Umbilical cord (tissue), 2 donors: ENCODE data around the gene PRPF39. TPM values are rescaled to one million over a fixed set of nuclear protein-coding genes. Genes with fewer than 3 reads are reported as not detected.
A peak's percentile ranks its signal among the peaks of the same experiment; 100 is the strongest.
"Not testable (repeated sequence)": the region's sequence is repeated elsewhere in the genome, so short reads cannot be mapped to it uniquely, and the experiment has no call there.

Experiments
- DNase-seq: peaks from one replicate; pipeline ENCODE4 v3.0.0-alpha.2; 2015; ENCODE audit warnings: low spot score
- total RNA-seq: library from RNA; depleted of rRNA; stranded (reverse); fragments of >200 nt; gene quantifications from one replicate; pipeline ENCODE4 v1.2.3, GENCODE V29; 2014; ENCODE audit warnings: low replicate concordance; ENCODE audit not compliant: insufficient read depth

Gene PRPF39
- 35.6 TPM for total RNA-seq

GRCh38 chr14:45083976-45084722, at the start of gene PRPF39:
TSS of gene PRPF39 (plus strand) at chr14:45084116. CDS start at chr14:45095240, 11,124 bp downstream.
- DNase-seq, result peak; percentile 97

- DNase-seq, result no peak
These were observed 49.2 kb upstream of the PRPF39 start for GRCh38 chr14:45034730-45035129.

DNA sequence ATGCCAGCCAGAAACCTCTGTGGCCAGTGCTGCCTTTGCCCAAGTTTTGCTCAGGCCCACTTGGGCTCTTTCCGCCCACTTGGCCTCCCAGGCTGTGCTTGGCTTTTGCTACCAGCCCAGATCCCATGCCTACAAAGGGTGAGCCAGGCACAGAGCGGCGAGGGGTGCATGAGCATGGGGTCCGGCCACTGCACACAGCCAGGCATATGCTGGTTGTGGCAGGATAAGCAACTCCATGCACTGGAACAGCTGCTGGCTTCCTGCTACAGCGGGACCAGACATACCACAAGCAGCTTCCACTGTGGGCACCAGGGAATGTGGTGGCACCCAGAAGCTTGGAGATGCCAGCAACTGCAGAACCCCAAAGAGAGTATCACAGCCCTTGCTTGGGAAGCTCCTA, 45.7 kb upstream of the PRPF39 start:
- no peak for DNase-seq

DNA sequence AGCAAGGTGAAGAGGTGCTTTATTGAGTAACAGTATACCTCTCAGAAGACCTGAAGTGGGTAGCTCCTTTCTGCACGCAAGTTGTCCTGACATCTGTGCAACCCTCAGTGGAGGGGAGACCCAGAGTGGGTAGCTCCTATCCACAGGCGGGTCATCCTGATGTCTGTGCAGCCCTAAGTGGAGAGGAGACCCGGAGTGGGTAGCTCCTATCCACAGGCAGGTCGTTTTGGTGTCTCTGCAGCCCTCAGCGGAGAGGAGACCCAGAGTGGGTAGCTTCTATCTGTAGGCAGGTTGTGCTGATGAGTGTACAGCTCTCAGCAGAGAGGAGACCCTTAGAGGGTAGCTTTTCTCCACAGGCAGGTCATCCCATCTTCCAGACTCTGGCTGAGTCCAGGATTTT, 45.1 kb upstream of the PRPF39 start:
- no peak for DNase-seq

GRCh38 chr14:45039390-45039789, 44.5 kb upstream of the PRPF39 start:
- DNase-seq, result no peak

DNA sequence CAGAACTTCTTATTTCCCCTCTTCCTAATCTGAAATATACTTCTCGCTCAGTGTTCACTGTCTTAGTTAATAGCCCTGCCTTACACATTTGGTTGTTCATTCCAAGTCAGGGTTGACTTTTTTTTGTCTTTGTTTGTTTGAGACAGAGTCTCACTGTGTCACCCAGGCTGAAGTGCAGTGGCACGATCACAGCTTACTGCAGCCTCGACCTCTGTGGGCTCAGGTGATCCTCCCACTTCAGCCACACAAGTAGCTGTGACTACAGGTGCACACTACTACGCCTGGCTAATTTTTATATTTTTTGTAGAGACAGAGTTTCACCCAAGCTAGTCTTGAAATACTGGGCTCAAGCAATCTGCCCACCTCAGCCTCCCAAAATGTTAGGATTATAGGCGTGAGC, 42.3 kb upstream of the PRPF39 start:
- DNase-seq, result no peak

GRCh38 chr14:45044638-45045037, 39.3 kb upstream of the PRPF39 start:
- DNase-seq, result no peak

GRCh38 chr14:45048385-45048784, 35.5 kb upstream of the PRPF39 start:
- no peak for DNase-seq

GRCh38 chr14:45051180-45051579, 32.7 kb upstream of the PRPF39 start:
- DNase-seq, result no peak

DNA sequence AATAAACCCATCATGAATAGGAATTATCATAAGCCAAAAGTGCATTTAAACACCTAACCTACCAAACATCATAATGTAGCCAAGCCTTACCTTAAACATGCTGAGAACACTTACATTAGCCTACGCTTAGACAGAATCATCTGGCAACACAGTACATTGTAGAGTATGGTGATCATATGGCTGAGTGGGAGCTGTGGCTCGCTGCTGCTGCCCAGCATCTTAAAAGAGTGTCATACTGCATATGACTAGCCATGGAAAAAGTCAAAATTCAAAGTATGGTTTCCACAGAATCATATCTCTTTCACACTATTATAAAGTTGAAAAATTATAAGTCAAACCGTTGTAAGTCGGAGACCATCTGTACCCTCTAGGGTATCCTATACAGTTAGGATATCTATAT, 32.0 kb upstream of the PRPF39 start:
- DNase-seq, result no peak

DNA sequence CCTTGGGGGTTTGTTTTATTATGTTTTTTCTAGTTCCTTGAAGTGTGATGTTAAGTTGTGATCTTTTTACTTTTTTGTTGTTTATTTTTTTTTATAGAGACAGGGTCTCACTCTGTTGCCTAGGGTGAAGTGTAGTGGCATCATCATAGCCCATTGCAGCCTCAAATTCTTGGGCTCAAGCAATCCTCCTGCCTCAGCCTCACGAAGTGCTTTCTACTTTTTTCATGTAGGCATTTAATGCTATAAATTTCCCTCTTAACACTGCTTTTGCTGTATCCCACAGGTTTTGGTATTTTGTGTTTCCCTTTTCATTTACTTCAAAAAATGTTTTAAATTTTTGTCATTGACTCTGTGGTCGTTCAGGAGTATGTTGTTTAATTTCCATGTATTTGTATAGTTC, 26.6 kb upstream of the PRPF39 start:
- no peak for DNase-seq

GRCh38 chr14:45057881-45058364, 26.0 kb upstream of the PRPF39 start:
- no peak for DNase-seq

DNA sequence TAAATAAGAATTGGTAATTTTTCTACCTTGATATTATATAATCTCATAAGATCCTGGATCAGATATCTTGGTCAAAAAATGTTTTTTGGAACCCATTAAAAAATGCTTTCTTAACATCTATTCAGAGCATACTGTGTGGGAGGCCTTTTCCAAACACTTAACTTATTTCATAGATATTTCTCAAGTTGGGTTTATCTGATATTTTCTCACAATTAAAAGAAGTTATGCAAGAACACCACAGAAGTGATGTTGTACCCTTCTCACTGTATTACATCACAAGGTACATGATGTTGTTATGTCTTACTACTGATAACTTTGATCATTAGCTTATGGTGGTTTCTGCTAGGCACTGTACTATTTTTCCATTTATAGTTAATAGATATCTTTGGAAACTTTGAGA, 23.4 kb upstream of the PRPF39 start:
- no peak for DNase-seq

GRCh38 chr14:45065540-45065939, 18.4 kb upstream of the PRPF39 start:
- peak; percentile 75 for DNase-seq

GRCh38 chr14:45065956-45066355, 18.0 kb upstream of the PRPF39 start:
- no peak for DNase-seq

DNA sequence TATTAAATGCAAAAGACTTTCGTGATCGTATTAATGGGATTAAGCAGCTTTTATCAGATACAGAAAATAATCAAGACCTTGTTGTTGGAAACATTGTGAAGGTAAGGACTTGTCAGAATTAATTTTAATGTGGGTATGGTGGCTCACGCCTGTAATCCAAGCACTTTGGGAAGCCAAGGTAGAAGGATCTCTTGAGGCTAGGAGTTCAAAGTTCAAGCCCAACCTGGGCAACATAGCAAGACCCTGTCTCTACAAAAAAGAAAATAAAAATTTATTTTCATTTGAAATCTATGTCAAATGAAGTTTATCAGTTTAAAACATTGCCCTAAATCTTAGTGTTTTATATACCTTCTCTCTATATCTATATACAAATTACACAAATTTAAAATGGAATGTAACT, 17.2 kb upstream of the PRPF39 start:
- DNase-seq, result no peak

GRCh38 chr14:45068396-45068795, 15.5 kb upstream of the PRPF39 start:
- no peak for DNase-seq

DNA sequence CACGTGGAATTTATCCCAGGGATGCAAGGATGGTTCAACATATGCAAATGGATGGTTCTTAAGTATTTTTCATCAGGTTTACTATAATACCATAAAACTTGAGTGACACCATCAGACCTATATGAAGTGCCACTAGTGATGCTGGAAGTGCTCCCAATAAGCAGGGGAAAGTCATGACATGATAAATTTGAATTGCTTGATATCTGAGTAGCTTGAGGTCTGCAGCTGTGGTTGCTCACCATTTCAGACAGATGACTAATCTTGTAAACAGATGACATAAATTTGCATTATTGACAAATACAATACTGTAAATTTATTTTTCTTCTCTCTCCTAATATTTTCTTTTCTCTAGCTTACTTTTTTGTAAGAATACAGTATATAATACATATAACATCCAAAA, 13.7 kb upstream of the PRPF39 start:
- DNase-seq, result no peak

- no peak for DNase-seq
These were observed 11.8 kb upstream of the PRPF39 start for GRCh38 chr14:45072126-45072525.

DNA sequence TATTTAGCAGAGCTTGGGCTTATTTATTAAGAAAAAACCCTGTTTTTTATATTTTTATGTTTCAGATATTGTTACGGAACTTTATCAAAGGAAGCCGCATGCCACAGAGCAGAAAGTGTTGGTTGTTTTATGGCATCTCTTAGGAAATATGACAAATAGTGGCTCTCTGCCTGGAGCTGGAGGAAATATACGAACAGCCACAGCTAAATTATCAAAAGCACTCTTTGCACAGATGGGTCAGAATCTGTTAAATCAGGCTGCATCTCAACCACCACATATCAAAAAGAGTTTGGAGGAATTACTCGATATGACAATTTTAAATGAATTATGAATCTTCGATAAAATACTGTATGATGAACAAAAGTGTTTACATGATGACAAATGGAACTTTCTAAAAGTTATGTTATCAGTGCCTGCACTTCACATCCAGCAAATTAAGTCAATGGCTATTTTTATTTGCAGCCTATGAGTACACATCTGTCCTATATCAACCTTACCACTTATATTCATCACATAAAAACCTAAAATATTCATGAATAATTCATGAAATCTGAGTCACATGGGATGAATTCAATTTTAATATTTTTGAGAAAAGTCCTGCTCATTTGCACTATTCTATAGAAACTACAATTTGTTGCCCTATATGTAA, 10.6 kb upstream of the PRPF39 start:
- DNase-seq, result no peak

DNA sequence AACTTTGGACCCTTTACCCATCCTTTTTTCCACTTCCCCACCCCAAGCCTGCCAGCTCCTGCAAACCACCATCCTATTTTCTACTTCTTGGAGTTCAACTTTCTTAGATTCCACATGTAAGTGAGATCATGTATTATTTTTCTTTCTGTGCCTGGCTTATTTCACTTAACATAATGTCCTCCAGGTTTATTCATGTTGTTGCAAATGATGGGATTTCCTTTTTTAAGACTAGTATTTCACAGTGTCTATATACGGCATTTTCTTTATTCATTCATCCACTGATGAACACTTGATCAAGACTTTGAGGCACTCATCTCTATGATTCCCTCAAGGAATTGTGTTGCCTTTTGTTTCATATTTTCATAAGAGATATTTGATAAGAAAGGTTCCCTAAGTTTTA, 5.6 kb upstream of the PRPF39 start:
- no peak for DNase-seq

GRCh38 chr14:45080416-45080968, 3.4 kb upstream of the PRPF39 start:
- not testable (repeated sequence) for DNase-seq

- not testable (repeated sequence) for DNase-seq
These were observed 2.8 kb upstream of the PRPF39 start for GRCh38 chr14:45081096-45081495.
